Epithelial cell of proximal tubule (primary cell): Measurements from ENCODE around the gene ZBTB21. TPM values are rescaled to one million over a fixed set of nuclear protein-coding genes. Genes with fewer than 3 reads are reported as not detected.

Experiments
- DNase-seq: peaks from one replicate; pipeline ENCODE4 v3.0.0-alpha.2; 2011; ENCODE audit warnings: low read depth
- H3K4me3 ChIP-seq: 2 replicates; pipeline ENCODE4 v1.5.1; 2011; ENCODE audit warnings: low read depth, mild to moderate bottlenecking, low read length
- total RNA-seq: library from RNA; depleted of rRNA; stranded (reverse); fragments of >200 nt; gene quantifications from 2 replicates; pipeline ENCODE4 v1.2.3, GENCODE V29; 2015
- TF ChIP-seq, protein P1 (sequence below): conservative IDR thresholded peaks from 2 replicates; pipeline ENCODE4 v1.5.1; 2012; ENCODE audit warnings: low read depth, mild to moderate bottlenecking, low read length

Gene ZBTB21
- total RNA-seq, 1 donor from 2014 or later, result 6.3 TPM

DNA sequence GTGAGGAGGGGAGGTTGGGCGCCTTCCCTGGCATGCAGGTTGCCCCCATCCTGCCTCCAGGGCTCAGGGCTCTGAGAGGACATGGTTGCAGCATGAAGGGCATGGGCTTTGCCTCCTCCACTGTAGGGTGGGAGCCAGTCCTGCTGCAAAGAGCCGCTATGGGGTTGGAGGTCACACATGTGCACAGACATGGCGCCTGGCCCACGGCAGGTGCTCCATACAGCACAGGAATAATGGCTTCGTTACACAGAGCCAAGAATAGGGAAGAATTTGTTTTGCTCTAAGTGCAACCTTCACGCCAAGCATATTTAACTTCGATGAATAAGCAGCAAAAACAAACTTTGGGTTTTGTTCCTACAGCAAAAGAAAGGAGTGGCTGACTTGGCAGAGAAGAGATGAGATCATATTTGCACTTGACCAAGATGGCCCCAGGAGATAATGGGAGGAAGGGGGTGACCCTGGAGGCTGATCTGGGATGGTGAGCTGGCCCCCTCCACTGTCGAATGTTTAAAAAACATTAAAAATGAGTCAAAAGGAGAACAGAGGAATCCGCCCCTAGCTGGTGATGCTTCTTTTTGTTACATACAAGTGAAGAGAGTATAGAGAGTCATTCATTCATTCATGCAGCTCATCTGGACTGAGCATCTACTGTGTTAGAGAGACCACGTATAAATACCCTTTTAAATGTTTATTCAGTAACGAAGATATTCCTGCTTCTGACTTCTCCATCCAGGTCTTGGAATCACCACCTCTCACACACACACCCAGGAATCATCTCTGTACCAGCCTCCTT lies 43.9 kb downstream of the ZBTB21 start:
- TF ChIP-seq, protein P1, sequence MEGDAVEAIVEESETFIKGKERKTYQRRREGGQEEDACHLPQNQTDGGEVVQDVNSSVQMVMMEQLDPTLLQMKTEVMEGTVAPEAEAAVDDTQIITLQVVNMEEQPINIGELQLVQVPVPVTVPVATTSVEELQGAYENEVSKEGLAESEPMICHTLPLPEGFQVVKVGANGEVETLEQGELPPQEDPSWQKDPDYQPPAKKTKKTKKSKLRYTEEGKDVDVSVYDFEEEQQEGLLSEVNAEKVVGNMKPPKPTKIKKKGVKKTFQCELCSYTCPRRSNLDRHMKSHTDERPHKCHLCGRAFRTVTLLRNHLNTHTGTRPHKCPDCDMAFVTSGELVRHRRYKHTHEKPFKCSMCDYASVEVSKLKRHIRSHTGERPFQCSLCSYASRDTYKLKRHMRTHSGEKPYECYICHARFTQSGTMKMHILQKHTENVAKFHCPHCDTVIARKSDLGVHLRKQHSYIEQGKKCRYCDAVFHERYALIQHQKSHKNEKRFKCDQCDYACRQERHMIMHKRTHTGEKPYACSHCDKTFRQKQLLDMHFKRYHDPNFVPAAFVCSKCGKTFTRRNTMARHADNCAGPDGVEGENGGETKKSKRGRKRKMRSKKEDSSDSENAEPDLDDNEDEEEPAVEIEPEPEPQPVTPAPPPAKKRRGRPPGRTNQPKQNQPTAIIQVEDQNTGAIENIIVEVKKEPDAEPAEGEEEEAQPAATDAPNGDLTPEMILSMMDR, result no peak
- DNase-seq, result no peak

DNA sequence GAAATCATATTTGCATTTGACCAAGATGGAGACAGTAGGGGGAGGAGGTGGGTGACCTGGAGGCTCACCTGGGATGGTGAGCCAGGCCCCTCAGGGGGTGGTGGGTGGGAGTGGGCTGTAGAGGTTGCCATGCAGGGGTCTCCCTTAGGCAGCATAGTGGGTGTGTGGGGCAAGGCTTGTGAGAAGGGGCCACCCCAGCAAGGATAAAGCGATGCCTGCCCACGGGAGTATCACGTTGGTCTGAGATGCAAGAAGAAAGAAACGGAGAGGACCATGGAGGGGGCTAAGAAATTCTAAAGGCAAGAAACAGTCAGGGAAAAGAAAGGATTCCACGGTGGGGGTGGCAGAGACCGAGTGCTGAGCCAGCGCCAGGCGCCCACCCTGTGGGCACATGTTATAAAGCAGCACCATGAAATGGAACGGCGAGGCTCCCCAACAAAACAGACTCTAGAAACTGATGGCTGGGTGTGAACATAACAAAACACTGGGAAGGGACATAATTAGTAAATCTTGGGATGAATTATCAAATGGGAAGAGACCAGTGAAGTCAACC lies 44.6 kb downstream of the ZBTB21 start:
- H3K4me3 ChIP-seq, result no peak overlapping the region
- DNase-seq, result no peak
- TF ChIP-seq, protein P1, result no peak

More for the DNA sequence above, 43.9 kb downstream of the ZBTB21 start:
- no peak overlapping the region for H3K4me3 ChIP-seq

DNA sequence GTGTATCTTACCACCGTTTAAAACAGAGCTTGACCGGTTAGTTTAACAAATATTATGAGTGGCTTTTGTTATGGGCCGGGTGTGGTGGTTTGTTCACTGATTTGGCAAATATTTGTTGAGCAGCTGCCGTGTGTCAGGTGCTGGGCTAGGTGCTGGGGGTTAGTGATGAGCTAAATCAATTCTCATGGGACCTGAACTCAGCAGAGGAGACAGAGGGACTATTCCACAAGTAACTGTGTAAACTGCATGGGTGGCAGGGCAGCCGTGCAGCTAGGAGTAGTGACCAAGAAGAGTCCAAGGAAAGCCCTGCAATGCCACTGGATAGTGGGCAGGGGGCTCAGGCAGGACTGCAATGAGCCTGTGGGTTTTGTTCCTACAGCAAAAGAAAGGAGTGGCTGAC lies 45.1 kb downstream of the ZBTB21 start:
- no peak overlapping the region for H3K4me3 ChIP-seq
- DNase-seq, result no peak
- TF ChIP-seq, protein P1, result no peak

DNA sequence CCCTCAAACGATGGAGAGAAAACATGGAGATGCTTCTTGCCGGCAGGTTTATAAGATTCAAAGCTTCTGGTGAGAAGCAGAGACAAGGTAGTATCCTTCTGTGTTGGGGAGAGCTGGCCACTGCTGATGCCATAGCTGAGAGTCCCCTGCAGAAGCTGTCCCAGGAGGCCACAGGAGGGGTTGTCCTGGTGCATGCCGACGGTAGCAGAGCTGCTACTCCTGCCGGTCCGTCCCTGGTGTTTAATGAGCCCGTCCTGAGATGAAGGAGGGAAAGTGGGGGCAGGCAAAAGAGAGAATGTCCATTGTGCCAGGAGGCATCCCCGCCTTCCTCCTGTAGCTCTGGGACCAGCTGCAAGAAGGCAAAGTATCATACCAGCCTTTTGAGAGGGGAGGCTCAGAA lies 46.0 kb downstream of the ZBTB21 start:
- no peak overlapping the region for H3K4me3 ChIP-seq
- no peak for DNase-seq

DNA sequence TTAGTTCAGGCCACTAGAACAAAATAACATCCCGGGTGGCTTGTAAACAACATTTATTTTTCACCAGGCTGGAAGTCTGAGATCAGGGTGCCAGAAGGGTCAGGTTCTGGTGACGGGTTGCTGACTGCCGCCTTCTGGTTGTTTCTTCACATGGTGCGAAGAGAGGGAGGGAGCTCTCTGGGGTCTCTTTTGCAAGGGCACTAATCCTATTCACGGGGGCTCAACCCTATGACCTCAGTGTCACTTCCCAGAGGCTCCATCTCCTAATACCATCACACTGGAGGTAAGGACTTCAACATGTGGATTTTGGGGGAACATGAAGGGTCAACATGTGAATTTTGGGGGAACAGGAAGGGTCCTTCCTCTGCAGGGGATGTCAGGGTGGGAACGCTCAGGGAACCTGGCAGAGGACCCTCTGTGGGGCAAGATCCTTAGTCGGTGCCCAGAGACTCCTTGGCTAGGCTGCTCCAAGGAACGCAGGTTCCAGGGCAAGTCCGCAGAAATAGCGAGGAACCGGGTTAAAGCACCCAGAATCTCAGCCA lies 47.7 kb downstream of the ZBTB21 start:
- TF ChIP-seq, protein P1, result no peak
- DNase-seq, result no peak
- no peak overlapping the region for H3K4me3 ChIP-seq

More for the DNA sequence above, 46.0 kb downstream of the ZBTB21 start:
- TF ChIP-seq, protein P1, result no peak

DNA sequence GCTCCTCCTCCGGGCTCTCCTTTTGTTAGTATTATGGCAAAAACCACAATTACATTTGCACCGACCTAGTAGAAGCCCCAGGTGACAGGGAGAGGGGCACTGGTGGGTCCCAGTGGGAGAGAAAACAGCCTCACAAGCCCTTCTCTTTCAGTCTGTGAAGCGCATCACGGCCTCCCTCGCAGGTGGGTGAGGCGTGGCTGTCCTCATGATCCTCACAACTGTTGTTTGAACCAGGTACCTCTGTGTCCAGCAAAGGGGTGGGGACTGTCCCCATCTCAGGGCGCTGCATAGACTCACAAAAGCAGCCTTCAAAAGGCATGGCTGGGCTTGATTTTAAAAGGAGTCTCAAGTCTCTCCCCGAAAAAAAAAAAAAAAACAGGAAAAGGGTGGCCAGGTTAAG lies 48.4 kb downstream of the ZBTB21 start:
- no peak overlapping the region for H3K4me3 ChIP-seq
- TF ChIP-seq, protein P1, result no peak
- DNase-seq, result no peak
